Esophagus squamous epithelium (tissue), 5 donors: ENCODE results near the gene FBXO31. TPM values are rescaled to one million over a fixed set of nuclear protein-coding genes. Genes with fewer than 3 reads are reported as not detected.

Experiments used
- DNase-seq: peaks from one replicate; lab custom pipeline; 2025; lab: John Stamatoyannopoulos, UW
- H3K27ac ChIP-seq, 4 donors: fragments of 200-600 bp; sonication (generic); one replicate each; pipeline ENCODE4 v1.5.1; 2016 to 2019; ENCODE audit warnings: mild to moderate bottlenecking in 1 of 4
- H3K27me3 ChIP-seq, 4 donors: fragments of 200-600 bp; sonication (generic); 1 replicate in 3 of 4; 2 replicates in 1 of 4; pipeline versions ENCODE4 v1.5.1 to v1.6.0; 2017 to 2021; ENCODE audit warnings: antibody characterized with exemption in 1 of 4
- H3K36me3 ChIP-seq, 3 donors: fragments of 200-600 bp; sonication (generic); one replicate each; pipeline ENCODE4 v1.5.1; 2016 to 2019
- H3K4me1 ChIP-seq, 3 donors: fragments of 200-600 bp; sonication (generic); one replicate each; pipeline ENCODE4 v1.5.1; 2017 to 2019
- H3K4me3 ChIP-seq, 4 donors: fragments of 200-600 bp; sonication (generic); 1 replicate in 3 of 4; 2 replicates in 1 of 4; pipeline ENCODE4 v1.5.1; 2016 to 2019; ENCODE audit warnings: mild to moderate bottlenecking in 2 of 4, moderate library complexity in 1 of 4
- H3K9me3 ChIP-seq, 3 donors: fragments of 200-600 bp; sonication (generic); one replicate each; pipeline ENCODE4 v1.5.1; 2016 to 2019
- CTCF ChIP-seq, 6 experiments: fragments of 450-650 bp in 4 of 6; fragments of 200-600 bp in 2 of 6; sonication (generic) in 2 of 6; IDR thresholded peaks; one replicate each; pipeline ENCODE4 v1.5.1; 2016 to 2019; ENCODE audit warnings: antibody characterized with exemption in 6 of 6, mild to moderate bottlenecking in 4 of 6, moderate library complexity in 4 of 6
- POLR2A ChIP-seq, 4 donors: fragments of 450-650 bp; IDR thresholded peaks; one replicate each; pipeline ENCODE4 v1.6.1; 2017; ENCODE audit warnings: antibody characterized with exemption in 4 of 4, mild to moderate bottlenecking in 4 of 4, moderate library complexity in 3 of 4
- WGBS, 2 donors: methylation state at CpG; one replicate each; pipeline ENCODE4 v1.1.5; 2018; 5-methylcytosine and 5-hydroxymethylcytosine counted together
- intact Hi-C: fragments of 100-400 bp; cut with DNase I; formaldehyde crosslinking; loops from one replicate; pipeline ENCODE4 v1.15.0; 2022
- total RNA-seq, 4 donors: library from RNA; depleted of rRNA; stranded (reverse); fragments of >200 nt; gene quantifications; one replicate each; pipeline ENCODE4 v1.1.0, GENCODE V29; 2016
- donor health status: DM: yes; HTN: yes; CAD: no.

The FBXO31 gene
- total RNA-seq, 4 donors from 2014 or later = 18.3 to 43.7 (median 21.2) TPM

- intact Hi-C loops = no loop called here
- Histone ChIP-seq H3K27me3 (no peaks in the 10 kb centered on the region), H3K36me3 (peaks cover 29 to 97% (median 36%) of the 10 kb centered on the region in 3 donors), H3K4me3 (no peak overlapping the region), H3K9me3 (no peaks in the 10 kb centered on the region), H3K27ac (no peak overlapping the region), H3K4me1 (peaks cover 0 to 5% (median 0%) of the 10 kb centered on the region in 3 donors)
- WGBS, 2 donors = 85 to 91% methylated on average over 14 to 30 of the region's 31 CpGs
- no peak for DNase-seq
- no peak for TF ChIP-seq CTCF (IDR thresholded peaks at IDR 0.05)
- TF ChIP-seq POLR2A (IDR thresholded peaks at IDR 0.05) = no peak
Observed at GRCh38 chr16:87412371-87412995, 28.9 kb upstream of the FBXO31 start.

- TF ChIP-seq CTCF (IDR thresholded peaks at IDR 0.05) = no peak
- TF ChIP-seq POLR2A (IDR thresholded peaks at IDR 0.05) = no peak
- no peak overlapping the region for H3K4me3 ChIP-seq
- peaks cover 0 to 12% (median 0%) of the 10 kb centered on the region in 3 donors for H3K4me1 ChIP-seq
- DNase-seq = no peak
- no peak overlapping the region for H3K27ac ChIP-seq
- intact Hi-C loops = no loop called here
- 90% methylated on average over 17 to 34 of the region's 49 CpGs for WGBS, 2 donors
- peaks cover 29 to 97% (median 31%) of the 10 kb centered on the region in 3 donors for H3K36me3 ChIP-seq
- no peaks in the 10 kb centered on the region for H3K9me3 ChIP-seq
- H3K27me3 ChIP-seq = no peaks in the 10 kb centered on the region
Observed at GRCh38 chr16:87411375-87412271, 28.0 kb upstream of the FBXO31 start.

- DNase-seq = no peak
- 85 to 87% methylated on average over 7 to 14 of the region's 14 CpGs for WGBS, 2 donors
- Histone ChIP-seq H3K36me3 (peaks cover 26 to 97% (median 29%) of the 10 kb centered on the region in 3 donors), H3K4me1 (peaks cover 0 to 13% (median 0%) of the 10 kb centered on the region in 3 donors), H3K9me3 (no peaks in the 10 kb centered on the region), H3K4me3 (no peak overlapping the region), H3K27ac (no peak overlapping the region), H3K27me3 (no peaks in the 10 kb centered on the region)
- intact Hi-C loops = no loop called here
- TF ChIP-seq CTCF (IDR thresholded peaks at IDR 0.05) = no peak
- TF ChIP-seq POLR2A (IDR thresholded peaks at IDR 0.05) = no peak
Observed at GRCh38 chr16:87410968-87411367, 27.4 kb upstream of the FBXO31 start.

GRCh38 chr16:87410530-87410929 lies 27.0 kb upstream of the FBXO31 start:
- H3K27ac ChIP-seq = no peak overlapping the region
- no peak overlapping the region for H3K4me3 ChIP-seq
- no peaks in the 10 kb centered on the region for H3K9me3 ChIP-seq
- TF ChIP-seq POLR2A (IDR thresholded peaks at IDR 0.05) (no peak), CTCF (IDR thresholded peaks at IDR 0.05) (no peak)
- H3K27me3 ChIP-seq = no peaks in the 10 kb centered on the region
- H3K4me1 ChIP-seq = peaks cover 0 to 13% (median 0%) of the 10 kb centered on the region in 3 donors
- intact Hi-C loops = no loop called here
- H3K36me3 ChIP-seq = peaks cover 22 to 97% (median 27%) of the 10 kb centered on the region in 3 donors
- DNase-seq = no peak
- WGBS, 2 donors = 63% methylated on average over 11 of the region's 11 CpGs; no CpG with 5 or more reads in 1 of the 2 donors

- no peaks in the 10 kb centered on the region for H3K9me3 ChIP-seq
- peaks cover 0 to 13% (median 0%) of the 10 kb centered on the region in 3 donors for H3K4me1 ChIP-seq
- H3K4me3 ChIP-seq = no peak overlapping the region
- no peak overlapping the region for H3K27ac ChIP-seq
- intact Hi-C loops = no loop called here
- no peak for TF ChIP-seq POLR2A (IDR thresholded peaks at IDR 0.05)
- no peak for TF ChIP-seq CTCF (IDR thresholded peaks at IDR 0.05)
- 75 to 77% methylated on average over 4 to 10 of the region's 13 CpGs for WGBS, 2 donors
- H3K27me3 ChIP-seq = no peaks in the 10 kb centered on the region
- DNase-seq = no peak
- H3K36me3 ChIP-seq = peaks cover 20 to 97% (median 23%) of the 10 kb centered on the region in 3 donors
Observed at GRCh38 chr16:87409781-87410180, 26.2 kb upstream of the FBXO31 start.
